ENCODE measurements around the gene UGCG. TPM values are rescaled to one million over a fixed set of nuclear protein-coding genes. Genes with fewer than 3 reads are reported as not detected.

Gene UGCG
- total RNA-seq, 1 experiment from 2014 or later = 23.3 TPM

- Histone ChIP-seq H2BK15ac (ENCODE audit: low read depth, low read length) (no peak overlapping the region), H3K18ac (ENCODE audit: insufficient read length, low read depth, low read length) (no peak overlapping the region), H3K79me1 (ENCODE audit: insufficient read depth, low read depth, low read length, poor library complexity, severe bottlenecking) (no peaks in the 10 kb centered on the region), H3K79me2 (ENCODE audit: insufficient read depth, low read length) (no peaks in the 10 kb centered on the region), H3K23ac (ENCODE audit: insufficient read length, low read depth, low read length) (no peak overlapping the region), H3K4me1 (ENCODE audit: insufficient read depth, low read length) (no peaks in the 10 kb centered on the region), H2BK120ac (ENCODE audit: low read depth, low read length, poor library complexity, severe bottlenecking) (no peak overlapping the region), H2BK12ac (ENCODE audit: insufficient read length, low read depth, low read length) (no peak overlapping the region), H4K91ac (ENCODE audit: insufficient read length, low read depth, low read length) (no peak overlapping the region), H3K4ac (ENCODE audit: low read depth, low read length) (no peak overlapping the region), H4K8ac (replicated peaks; ENCODE audit: insufficient read length, low read depth, low read length) (no peak overlapping the region), H3K14ac (ENCODE audit: insufficient read depth, low read length) (no peak overlapping the region), H3K56ac (ENCODE audit: insufficient read length, low read depth, low read length) (no peak overlapping the region), H3K27me3 (ENCODE audit: insufficient read depth, low read length) (no peaks in the 10 kb centered on the region), H4K20me1 (ENCODE audit: control insufficient read depth, insufficient read depth, insufficient read length) (no peaks in the 10 kb centered on the region), H3K9me3 (ENCODE audit: control insufficient read depth, low read depth, low read length) (no peaks in the 10 kb centered on the region), H2BK20ac (ENCODE audit: low read depth, low read length, poor library complexity, severe bottlenecking) (no peak overlapping the region), H3K4me2 (ENCODE audit: insufficient read depth, insufficient read length, low read length) (no peak overlapping the region), H2AK5ac (ENCODE audit: insufficient read length, low read length) (no peak overlapping the region), H3K27ac (ENCODE audit: insufficient read length, low read depth, low read length) (no peak overlapping the region), H2BK5ac (ENCODE audit: insufficient read length, low read length) (no peak overlapping the region), H2AFZ (ENCODE audit: low read length) (no peak overlapping the region), H4K5ac (ENCODE audit: insufficient read length, low read depth, low read length) (no peak overlapping the region), H3T11ph (ENCODE audit: low read length) (no peak overlapping the region), H3K23me2 (ENCODE audit: insufficient read length, low read depth, low read length, poor library complexity, severe bottlenecking) (no peaks in the 10 kb centered on the region), H3K9ac (ENCODE audit: extremely low read depth, insufficient read length, low read length) (no peak overlapping the region)
- Mint-ChIP-seq H3K9me3 (no peaks in the 10 kb centered on the region), H3K27me3 (ENCODE audit: low read depth) (no peaks in the 10 kb centered on the region), H3K27ac (no peak overlapping the region; a peak in 2 of 7 replicates), H3K36me3 (ENCODE audit: insufficient read depth in 1 of 3, low read depth in 3 of 3) (peaks cover 0 to 16% (median 3%) of the 10 kb centered on the region in 3 experiments; a peak in 4 of 7 replicates), H3K4me1 (peaks cover 0 to 5% of the 10 kb centered on the region in 2 experiments; a peak in 1 of 4 replicates), H3K4me3 (no peak overlapping the region)
- WGBS (ENCODE audit: extremely low coverage, insufficient read length, low lambda C conversion rate) = no CpG with 5 or more reads among the region's 4 CpGs
- DNase-seq = no peak
- no peak for TF ChIP-seq CTCF (conservative IDR thresholded peaks at IDR 0.05)
Measured at GRCh38 chr9:111938427-111938800, 41.8 kb downstream of the UGCG start.

Measured in H9 (cell line).